ENCODE results near the gene WASHC3. TPM values are rescaled to one million over a fixed set of nuclear protein-coding genes. Genes with fewer than 3 reads are reported as not detected.

WASHC3 gene
- total RNA-seq, 1 experiment from 2014 or later, result 38.4 TPM

DNA sequence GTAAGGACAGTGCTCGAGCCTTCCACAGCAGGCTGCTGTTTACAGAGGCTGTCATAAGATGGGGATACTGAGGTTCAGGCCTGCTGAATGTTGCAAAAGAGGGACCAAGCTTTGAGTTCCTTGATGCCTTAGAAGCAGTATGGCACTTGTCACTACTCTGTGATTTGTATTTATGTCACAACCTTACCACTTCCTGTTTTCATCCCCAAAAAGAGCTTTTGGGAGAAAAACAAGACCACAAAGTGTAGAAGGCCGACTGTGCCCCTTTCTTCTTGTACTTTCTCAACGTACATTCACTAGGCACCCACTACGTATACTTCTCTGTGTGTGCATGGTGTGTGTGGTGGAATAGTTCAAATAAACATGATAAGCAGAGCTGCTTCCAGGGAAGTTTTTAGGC is 94.3 kb downstream of the WASHC3 start:
- no peaks in the 10 kb centered on the region for H3K9me3 ChIP-seq (replicated peaks)
- no peak for DNase-seq
- no peaks in the 10 kb centered on the region for H3K4me1 ChIP-seq
- no peak overlapping the region for H3K27ac ChIP-seq
- no peak overlapping the region for H3K4me3 ChIP-seq
- H3K36me3 ChIP-seq, result no peaks in the 10 kb centered on the region
- no peaks in the 10 kb centered on the region for H3K27me3 ChIP-seq

- Histone ChIP-seq H3K4me1 (no peaks in the 10 kb centered on the region), H3K4me3 (no peak overlapping the region), H3K27me3 (no peaks in the 10 kb centered on the region), H3K36me3 (no peaks in the 10 kb centered on the region), H3K9me3 (replicated peaks) (no peaks in the 10 kb centered on the region), H3K27ac (no peak overlapping the region)
- no peak for DNase-seq
These were observed 95.3 kb downstream of the WASHC3 start for GRCh38 chr12:101966496-101966895.

GRCh38 chr12:101963697-101964096 is 98.1 kb downstream of the WASHC3 start:
- Histone ChIP-seq H3K4me3 (no peak overlapping the region), H3K9me3 (replicated peaks) (no peaks in the 10 kb centered on the region), H3K27me3 (no peaks in the 10 kb centered on the region), H3K27ac (no peak overlapping the region), H3K4me1 (no peaks in the 10 kb centered on the region), H3K36me3 (no peaks in the 10 kb centered on the region)
- DNase-seq, result peak; percentile 5 to 6

Other genes starting within 250 kb of the WASHC3 start
- gene GNPTAB, start 231.0 kb downstream of the WASHC3 start, total RNA-seq (2014; rRNA removed; shearing (Covaris generic)), result 8.3 and 11.6 TPM in 2 replicates
- gene DRAM1, start 184.4 kb downstream of the WASHC3 start, total RNA-seq (2014; rRNA removed; shearing (Covaris generic)), result 0.08 and 0.12 TPM in 2 replicates
- gene NUP37, start 58.1 kb upstream of the WASHC3 start, total RNA-seq (2014; rRNA removed; shearing (Covaris generic)), result 49.4 and 63.5 TPM in 2 replicates
- 53.3 and 59.8 TPM in 2 replicates for gene PARPBP, start 58.2 kb upstream of the WASHC3 start, total RNA-seq (2014; rRNA removed; shearing (Covaris generic))
- not detected in 2 replicates for gene PMCH, start 135.8 kb upstream of the WASHC3 start, total RNA-seq (2014; rRNA removed; shearing (Covaris generic))

All from SJCRH30 (cell line).